ENCODE results near the gene RNF8.
"Not testable (repeated sequence)": the region's sequence is repeated elsewhere in the genome, so short reads cannot be mapped to it uniquely, and the experiment has no call there.

Gene RNF8, protein sequence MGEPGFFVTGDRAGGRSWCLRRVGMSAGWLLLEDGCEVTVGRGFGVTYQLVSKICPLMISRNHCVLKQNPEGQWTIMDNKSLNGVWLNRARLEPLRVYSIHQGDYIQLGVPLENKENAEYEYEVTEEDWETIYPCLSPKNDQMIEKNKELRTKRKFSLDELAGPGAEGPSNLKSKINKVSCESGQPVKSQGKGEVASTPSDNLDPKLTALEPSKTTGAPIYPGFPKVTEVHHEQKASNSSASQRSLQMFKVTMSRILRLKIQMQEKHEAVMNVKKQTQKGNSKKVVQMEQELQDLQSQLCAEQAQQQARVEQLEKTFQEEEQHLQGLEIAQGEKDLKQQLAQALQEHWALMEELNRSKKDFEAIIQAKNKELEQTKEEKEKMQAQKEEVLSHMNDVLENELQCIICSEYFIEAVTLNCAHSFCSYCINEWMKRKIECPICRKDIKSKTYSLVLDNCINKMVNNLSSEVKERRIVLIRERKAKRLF

DNA sequence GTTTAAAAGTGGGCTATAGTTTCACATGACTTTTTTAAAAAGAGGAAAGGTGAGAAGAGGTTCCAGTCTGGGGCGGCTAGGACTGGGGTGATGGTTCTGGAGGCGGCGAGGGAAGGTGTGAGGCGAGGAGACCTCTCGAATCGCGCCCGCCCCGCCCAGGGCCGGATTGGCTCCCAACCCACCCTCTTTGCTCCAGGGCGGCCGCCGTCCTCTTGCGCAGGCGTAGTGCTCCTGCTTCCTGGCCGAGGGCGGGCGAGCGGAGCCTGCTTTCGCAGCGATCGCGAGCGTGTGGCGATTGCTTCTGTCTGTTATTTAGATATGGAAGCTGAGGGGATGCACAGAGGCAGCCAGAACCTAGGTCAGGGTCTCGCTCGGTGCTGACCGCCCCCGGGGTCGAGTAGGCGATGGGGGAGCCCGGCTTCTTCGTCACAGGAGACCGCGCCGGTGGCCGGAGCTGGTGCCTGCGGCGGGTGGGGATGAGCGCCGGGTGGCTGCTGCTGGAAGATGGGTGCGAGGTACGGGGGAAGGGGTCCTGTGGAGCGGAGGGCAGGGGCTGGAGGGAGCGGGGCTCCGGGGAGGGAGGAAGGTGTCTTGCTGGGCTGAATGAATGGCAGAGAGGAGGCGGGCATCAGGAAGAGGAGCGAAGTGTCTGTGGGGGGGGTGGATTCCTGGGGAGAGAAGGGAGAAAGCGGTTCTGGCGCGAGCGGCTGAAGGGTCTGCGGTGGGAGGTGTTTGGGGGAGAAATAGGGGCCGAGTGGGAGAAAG is at the start of gene RNF8:
Gene RNF8 (plus strand): TSS at position 223 of the 765 bp plus-strand sequence. CDS start 182 bp downstream, at position 405.
- DNase-seq = peak; percentile 96

DNA sequence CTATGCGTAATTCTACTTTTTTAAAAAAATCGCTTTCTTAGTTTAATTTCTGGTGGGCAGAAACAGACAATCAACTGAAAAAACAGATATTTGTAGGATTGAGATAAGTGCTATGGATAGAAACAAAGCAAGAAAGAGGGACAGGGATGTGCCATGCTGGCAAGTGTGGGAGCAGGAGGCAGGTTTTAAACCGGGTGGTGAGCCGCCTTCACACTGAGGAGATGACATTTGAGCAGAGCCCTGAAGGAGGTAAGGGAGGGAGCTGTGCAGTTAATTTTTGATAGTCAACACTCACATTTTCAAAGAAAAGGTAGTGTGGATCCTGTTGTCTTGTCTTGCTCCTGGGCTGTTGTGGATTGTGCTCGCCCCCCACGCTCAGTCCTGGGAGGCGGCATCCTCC is 49.0 kb upstream of the RNF8 start:
- DNase-seq = no peak

DNA sequence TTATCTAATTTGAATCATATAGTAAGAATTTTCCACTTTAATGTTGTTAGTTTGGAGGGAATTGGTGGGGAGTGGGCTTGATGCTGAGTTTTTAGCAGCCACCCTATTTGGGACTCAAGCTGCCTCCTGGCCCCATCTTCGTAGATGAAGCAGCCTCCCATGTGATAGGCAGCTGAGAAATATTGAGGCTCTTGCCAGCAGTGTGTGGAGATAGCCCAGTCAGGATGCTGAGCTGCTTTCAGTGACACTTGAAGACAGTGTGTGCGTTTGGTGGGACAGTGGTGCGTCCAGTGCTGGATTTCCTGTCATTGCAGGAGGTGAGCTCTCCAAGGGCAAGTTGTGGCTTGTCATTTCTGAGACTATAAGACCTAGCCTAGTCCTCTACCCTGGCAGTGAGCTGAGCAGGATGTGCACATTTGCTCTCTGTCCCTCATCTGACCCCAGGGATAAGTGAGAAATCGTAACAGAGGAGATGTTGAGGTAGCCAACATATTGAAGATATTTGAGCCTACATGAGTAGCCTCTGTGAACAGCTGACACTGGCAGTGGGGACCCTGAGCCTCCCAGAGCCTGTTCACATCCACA is 47.9 kb upstream of the RNF8 start:
- no peak for DNase-seq

DNA sequence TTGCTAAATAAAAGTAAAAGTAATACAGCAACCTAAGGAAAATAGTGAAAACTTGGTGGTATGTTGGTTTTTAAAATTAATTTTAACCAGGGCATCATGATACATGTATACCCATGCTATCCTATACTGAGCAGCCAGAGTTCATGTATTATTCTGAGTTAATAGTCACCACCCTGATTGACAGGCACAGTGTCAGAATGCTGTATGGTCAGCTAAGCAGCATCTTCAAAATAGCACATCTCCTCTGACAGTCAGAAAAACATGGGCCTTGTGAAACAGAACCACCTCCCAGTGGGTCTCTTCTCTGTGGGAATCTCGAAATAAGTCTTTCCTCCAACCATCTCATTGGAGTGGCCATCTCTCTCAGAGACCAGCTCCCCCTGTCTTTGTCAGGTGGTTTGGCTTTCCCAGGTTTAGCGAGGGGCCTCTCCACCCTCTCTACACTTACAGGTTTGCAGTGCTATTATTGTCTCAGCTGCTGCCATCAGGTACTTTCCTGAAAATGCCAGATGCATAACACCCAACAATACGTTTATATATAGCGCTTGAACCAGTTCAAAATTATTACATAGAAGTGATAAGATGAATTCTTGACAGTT is 47.1 kb upstream of the RNF8 start:
- no peak for DNase-seq

DNA sequence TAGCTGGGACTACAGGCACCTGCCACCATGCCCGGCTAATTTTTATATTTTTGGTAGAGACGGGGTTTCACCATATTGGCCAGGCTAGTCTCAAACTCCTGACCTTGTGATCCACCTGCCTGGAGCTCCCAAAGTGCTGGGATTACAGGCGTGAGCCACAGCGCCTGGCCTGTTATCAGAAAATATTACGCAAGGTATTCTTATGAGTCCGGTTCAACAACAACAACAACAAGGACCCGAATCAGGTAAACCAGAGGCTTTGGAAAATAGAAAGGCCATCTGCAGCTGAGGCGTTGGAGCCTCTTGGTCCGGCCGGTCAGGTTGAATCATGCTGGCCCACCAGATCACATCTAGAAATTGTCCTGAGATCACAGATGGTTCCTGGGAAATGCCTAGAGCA is 46.3 kb upstream of the RNF8 start:
- DNase-seq = not testable (repeated sequence)

DNA sequence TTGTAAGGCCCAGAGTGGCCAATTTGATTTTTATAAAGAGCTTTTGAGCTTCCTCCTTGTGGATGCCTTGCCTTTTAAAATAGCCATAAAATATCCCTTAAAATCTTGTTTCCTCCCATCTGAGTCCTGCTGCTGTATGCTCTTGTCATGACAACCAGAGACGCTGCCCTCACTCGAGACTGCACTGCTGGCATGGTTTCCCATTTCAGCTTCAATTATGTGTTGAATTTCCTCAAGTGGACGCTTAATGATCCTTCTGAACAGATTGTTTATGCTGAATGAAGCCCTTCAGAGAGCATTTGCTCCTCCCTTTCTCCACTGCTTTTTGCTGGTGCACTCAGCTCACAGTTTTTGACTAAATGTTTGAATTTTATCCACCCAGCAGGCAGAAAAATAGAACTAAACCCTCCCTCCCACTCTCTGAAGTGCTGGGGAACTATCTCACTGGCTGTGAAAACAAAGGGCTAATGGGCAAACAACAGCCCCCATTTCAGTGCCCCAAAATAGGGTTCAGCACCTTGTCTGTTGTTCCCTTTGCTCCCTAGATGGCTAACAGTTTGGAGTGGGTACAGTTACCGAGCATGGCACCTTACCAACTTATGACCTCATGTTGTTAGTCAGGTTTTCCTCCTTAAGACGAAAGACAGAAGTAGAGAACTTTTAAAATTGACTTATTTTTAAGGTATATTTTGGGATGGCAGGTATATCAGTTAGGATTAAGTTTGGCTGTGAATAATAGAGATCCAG is 45.5 kb upstream of the RNF8 start:
- no peak for DNase-seq

DNA sequence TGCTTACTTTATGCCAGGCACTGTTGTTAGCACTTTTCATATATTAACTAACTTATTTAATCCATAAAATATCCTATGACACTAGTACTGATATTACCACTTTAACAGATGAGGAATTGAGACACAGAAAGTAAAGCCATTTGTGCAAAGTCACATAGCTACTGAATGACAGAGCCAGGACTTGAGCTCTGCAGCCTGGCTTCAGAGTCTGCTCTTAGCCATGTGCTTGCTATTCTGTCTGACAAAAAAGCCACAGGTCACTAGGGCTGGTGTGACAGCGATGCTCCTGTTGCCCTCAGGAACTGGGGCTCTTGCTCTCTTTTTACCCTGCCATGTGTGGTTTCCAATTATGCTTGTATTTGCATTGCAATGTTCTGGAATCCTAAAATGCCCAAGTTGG is 44.7 kb upstream of the RNF8 start:
- no peak for DNase-seq

DNA sequence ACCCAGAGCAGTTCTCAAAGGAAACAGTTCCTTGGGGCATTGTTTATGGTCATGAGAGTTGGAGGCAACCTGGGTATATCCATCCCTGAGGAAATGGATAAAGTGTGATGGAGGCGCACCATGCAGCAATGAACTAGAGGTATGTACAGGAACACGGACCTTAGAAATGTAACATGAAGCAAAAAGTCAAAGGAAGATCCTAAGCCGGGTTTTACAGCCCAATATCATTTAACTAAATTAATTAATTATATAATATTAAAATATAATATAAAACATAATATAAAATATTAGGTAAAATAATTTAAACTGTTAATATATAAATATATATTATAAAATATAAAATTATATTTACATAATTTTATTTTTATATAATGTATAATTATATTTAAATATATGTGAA is 44.1 kb upstream of the RNF8 start:
- DNase-seq = no peak

DNA sequence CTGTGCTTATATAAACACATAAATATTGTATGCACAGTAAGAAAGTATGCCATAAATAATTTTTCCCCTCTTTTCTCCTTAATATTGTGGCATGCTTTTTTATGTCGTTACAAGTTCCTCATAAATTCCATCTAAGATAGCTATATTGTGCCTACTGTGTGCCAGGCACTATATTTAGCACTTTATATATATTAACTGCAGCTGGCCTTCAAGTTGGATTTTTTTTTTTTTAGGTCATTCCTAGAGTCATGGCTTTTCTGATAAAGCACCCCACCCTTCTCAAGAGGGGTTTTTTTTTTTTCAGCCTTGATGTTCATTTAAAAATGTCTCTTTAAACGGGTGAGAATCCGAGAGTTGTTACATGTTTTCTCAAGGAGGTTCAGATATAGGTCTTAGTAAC is 42.8 kb upstream of the RNF8 start:
- DNase-seq = no peak

DNA sequence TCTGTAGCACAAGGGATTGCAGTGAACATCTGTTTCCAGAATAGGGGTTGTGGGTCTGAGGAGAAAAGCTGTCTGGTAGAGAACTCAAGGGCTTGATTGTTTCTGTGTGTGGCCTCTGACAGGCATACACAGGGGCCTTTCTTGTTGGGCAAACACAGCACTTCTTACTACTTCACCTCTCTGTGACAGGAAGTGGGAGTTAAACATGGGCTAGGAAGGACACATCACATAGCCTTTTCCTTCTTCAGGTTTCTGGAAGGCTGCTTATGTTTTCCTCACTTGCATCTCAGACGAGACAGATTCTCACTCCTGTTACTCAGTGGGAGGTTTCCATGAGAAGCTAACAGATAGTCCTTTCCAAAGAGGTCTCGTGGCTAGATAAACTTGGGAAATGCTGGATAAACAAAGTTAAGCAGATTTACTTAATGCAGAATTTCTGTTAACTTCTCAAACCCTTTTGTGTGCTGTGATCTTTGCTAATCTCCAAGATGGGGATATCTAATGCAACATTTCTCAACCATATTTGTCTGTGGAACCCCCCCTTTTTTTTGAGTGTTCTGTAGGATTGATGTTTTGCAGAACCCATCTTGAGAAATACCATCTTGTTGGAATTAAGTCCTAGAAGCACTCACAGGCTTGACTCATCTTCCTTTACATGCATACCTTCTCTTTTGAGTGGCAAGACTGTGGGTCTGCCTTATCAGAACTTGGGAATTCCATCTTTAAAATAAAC is 41.9 kb upstream of the RNF8 start:
- no peak for DNase-seq

DNA sequence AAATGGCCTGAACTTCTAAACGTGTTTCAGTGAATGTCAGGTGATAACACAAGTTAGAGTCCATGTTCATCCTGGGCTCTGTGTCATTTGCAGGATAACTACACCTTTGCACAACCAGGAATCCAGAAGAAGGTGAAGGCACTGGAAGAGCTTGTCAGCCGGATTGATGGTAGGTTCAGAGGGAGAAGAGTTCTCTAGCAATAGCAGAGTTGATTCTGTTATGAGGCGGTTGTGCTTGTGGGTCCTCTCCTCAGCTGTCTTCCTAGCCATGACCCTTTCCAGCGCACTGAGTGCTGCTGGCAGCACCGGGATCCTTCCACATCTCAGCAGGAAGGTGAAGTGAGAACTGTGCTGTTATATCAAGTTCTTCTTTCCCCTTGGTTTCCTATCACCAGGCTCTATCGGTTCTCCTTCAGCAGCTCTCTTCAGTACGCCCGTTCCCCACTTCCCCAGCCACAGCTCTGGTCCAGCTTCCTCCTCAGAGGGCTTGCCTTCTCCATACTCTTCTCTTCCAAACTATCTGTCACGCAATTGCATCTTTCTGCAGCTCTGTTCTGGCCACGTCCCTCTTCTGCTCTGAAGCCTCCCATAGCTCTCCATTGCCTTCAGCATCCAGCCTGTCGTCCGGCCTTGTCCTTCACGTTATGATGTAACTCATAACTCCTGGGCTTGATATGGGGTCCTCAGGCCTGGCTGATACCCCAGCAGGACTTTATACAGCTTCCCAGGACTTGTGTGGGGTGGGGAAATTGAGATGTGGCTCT is 39.9 kb upstream of the RNF8 start:
- DNase-seq = no peak

DNA sequence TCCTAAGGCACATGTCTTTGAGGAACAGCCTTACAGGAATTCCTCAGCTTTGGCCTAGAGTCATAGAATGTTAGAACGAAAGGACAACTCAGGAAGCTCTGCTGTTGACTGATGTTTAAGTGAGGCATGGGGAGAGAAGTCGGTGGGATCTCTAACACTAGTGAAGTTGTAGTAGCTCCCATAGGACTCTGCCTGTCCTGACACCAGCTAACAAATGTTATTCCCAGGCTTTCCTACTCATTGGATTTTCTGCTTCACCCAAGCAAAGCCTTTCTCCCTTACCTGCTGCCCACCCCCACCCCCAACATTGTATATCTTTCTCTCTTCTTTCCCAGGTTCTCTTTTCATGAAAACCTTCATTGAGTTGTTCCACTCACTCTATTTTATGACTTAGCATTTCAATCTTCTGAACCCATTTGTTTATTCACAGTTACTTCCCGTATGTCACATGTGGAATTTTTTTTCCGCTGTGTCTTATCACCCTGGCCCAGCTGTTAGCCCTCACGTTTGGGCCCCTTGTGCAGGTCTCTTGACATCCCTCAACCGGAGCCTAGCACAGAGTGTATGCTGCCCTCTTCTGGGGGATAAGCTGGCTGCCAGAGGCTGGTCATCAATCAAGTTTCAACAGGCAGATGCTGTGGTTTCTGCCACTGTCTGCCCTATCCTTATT is 39.2 kb upstream of the RNF8 start:
- peak; percentile 62 for DNase-seq

DNA sequence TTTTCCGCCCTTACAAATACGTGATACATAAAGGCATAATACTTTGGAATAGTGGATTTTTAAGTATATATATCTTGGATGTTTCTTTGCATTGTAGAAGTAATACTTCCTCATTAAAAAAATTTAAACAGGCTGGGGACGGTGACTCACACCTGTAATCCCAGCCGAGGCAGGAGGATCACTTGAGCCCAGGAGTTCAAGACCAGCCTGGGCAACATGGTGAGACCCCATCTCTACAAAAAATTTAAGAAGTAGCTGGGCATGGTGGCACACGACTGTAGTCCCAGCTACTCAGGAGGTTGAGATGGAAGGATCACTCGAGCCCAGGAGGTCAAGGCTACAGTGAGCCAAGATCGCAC is 38.6 kb upstream of the RNF8 start:
- DNase-seq = no peak

DNA sequence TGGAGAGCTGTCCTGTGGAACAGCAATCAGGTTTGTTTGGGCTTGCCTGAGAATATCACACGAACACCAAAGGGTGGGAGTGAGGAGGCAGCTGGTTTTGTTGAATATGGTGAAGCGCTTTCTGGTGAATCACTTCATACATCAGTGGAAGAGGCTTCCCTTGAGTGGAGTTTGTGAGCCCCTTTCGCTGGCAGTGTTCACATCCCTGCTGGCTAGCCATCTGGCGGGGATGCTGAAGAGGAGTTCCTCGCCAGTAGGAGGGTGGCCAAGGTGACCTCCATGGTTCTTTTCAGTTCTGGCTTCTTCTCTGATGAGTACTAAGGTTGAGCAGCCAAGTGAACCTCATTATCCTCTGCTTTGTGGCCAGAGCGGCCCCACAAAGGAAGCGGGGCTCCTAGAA is 37.7 kb upstream of the RNF8 start:
- DNase-seq = no peak

DNA sequence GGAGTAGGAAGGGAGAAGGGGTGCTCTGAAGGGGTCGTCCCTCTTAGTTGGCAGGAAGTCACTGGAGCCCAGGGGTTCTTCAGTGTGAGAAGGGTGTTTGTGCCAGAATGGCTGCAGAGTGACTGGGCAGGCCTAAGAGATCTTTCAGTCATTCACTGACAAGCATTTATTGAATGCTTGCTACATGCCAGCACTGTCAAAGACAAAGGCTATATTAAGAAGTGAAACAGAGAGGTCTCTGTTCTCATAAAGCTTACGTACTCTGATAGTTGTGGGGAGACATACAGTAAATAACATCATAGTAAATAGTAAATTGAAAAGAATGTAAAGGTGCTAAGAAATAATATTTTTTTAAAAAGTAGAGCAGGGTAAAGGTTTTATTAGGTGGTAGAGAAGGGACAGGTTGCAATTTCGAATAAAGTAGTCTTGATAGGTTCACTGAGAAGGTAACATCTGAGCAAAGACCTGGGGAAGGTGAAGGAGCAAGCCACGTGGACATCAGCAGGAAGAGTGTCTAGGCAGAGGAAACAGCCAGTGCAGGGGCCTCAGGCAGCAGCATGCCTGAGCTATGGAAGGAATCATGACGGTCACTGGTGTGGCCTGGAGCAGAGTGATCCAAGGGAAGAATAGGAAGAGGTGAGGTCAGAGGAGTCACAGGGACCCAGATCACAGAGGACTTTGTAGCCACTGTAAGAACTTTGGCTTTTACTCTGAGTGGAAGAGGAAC is 36.3 kb upstream of the RNF8 start:
- no peak for DNase-seq

DNA sequence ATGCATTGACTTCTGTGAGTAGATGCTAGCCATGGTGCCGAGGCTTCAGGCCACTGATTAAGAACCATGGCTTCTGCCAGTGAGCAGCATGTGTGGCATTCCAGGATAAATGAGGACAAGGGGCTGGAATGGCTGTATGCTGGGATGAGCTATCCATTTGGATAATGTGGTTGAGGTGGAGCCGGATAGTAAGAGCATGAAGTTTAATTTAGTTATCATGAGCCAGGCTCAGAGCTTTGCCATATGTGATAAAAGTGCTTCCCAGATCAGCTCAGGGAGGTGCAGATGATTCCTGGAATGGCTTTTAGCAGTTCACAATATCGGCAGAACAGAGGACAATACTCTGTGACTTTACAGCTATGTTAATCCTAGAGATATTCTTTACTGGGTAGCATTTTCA is 34.6 kb upstream of the RNF8 start:
- no peak for DNase-seq

DNA sequence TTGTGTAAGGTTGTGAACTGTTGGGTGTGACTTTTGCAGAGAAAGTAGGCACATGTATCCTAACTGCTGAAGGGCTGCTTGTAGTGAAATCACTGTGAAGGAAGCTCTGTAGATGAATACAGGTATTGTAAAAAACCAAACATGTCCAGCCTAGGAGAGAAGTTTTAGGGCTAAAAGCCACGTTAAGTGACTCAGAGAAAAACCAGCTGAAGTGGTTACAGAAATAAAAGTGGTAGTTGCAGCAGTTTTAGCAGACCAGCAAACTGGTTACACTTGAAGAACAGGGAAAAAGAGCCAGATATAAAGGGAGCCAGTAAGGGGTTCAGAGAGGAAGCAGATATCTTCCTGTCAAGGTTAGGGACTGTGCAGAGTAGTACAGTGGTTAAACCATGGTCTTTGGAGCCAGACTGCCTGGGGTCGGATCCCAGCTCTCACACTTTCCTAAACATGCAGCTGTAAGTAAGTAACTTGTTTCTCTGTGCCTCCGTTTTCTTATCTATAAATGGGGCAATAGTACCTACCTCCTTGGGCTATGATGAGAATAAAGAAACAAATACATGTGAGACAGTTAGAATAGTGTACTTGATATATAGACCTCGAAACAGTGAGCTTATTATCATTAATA is 33.8 kb upstream of the RNF8 start:
- DNase-seq = no peak

DNA sequence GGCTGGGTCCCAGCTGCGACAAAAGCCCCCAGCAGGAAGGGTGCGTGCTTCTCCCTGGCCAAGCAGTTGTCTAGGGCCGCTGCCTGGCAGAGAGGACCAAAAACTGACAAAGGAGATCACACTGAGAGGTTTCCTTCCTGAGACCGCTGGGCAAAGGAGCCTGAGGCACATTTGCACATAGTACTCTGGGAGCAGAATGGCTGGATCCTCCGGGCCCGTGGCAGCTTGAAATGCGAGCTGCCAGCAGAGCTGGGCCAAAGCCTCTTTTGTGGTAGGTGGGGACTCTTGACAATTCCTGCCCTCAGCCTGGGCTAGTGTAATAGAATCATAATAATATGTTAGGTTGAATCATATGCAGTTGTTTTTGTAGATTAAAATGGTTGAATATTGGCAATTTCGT is 33.1 kb upstream of the RNF8 start:
- no peak for DNase-seq

DNA sequence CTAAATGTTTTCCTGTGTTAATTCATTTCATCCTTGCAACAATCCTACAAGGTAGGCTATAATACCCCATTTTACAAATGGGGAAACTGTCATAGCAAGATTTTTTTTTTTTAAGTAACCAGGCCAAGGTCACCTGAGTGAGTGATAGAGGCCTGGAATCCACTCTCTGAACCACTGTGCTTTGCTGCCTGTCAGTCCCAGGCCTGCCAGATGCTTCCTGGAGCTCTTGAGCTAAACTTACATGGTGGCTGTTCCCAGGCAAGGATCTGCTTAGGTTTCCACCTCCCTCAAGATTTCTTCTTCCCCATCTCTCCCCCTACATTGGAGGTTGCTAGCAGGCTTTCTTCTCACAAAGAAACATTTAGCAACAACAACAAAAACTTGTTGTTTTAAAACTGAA is 32.7 kb upstream of the RNF8 start:
- no peak for DNase-seq
